HG02763 (cell line): Measurements from ENCODE around the gene TUBGCP6.

Experiments used
- ATAC-seq: cut with Tn5 transposase; IDR thresholded peaks from one replicate; pipeline ENCODE4 v1.9.1; 2021; ENCODE audit warnings: mild to moderate bottlenecking, moderate library complexity; ENCODE audit not compliant: unreplicated experiment

Gene TUBGCP6

GRCh38 chr22:50244420-50245213 is at the start of gene TUBGCP6:
TSS of gene TUBGCP6 (minus strand) at chr22:50245023. CDS start at chr22:50244459, 564 bp downstream.
- ATAC-seq, result peak; percentile 74

- no peak for ATAC-seq
Observed at GRCh38 chr22:50294319-50294656, 49.5 kb upstream of the TUBGCP6 start.

- no peak for ATAC-seq
Observed at GRCh38 chr22:50293441-50294318, 48.9 kb upstream of the TUBGCP6 start.

GRCh38 chr22:50292643-50293440 is 48.0 kb upstream of the TUBGCP6 start:
- ATAC-seq, result no peak

- ATAC-seq, result no peak
Observed at GRCh38 chr22:50289942-50290630, 45.3 kb upstream of the TUBGCP6 start.

- ATAC-seq, result no peak
Observed at GRCh38 chr22:50289151-50289941, 44.5 kb upstream of the TUBGCP6 start.

GRCh38 chr22:50287731-50288130 is 42.9 kb upstream of the TUBGCP6 start:
- no peak for ATAC-seq

GRCh38 chr22:50286701-50287318 is 42.0 kb upstream of the TUBGCP6 start:
- ATAC-seq, result no peak

- no peak for ATAC-seq
Observed at GRCh38 chr22:50286275-50286674, 41.5 kb upstream of the TUBGCP6 start.

GRCh38 chr22:50285568-50286229 is 40.9 kb upstream of the TUBGCP6 start:
- no peak for ATAC-seq

- ATAC-seq, result no peak
Observed at GRCh38 chr22:50284479-50284878, 39.7 kb upstream of the TUBGCP6 start.

GRCh38 chr22:50283821-50284220 is 39.0 kb upstream of the TUBGCP6 start:
- no peak for ATAC-seq

- ATAC-seq, result no peak
Observed at GRCh38 chr22:50282361-50283155, 37.7 kb upstream of the TUBGCP6 start.

GRCh38 chr22:50281957-50282356 is 37.1 kb upstream of the TUBGCP6 start:
- ATAC-seq, result no peak

GRCh38 chr22:50281384-50281760 is 36.5 kb upstream of the TUBGCP6 start:
- no peak for ATAC-seq

- no peak for ATAC-seq
Observed at GRCh38 chr22:50280708-50281383, 36.0 kb upstream of the TUBGCP6 start.

- no peak for ATAC-seq
Observed at GRCh38 chr22:50280022-50280707, 35.3 kb upstream of the TUBGCP6 start.
